Measurements from ENCODE around the gene TMEM130. TPM values are rescaled to one million over a fixed set of nuclear protein-coding genes. Genes with fewer than 3 reads are reported as not detected.
A peak's percentile ranks its signal among the peaks of the same experiment; 100 is the strongest.
"Not testable (repeated sequence)": the region's sequence is repeated elsewhere in the genome, so short reads cannot be mapped to it uniquely, and the experiment has no call there.

TMEM130 gene
- total RNA-seq, 1 donor from 2014 or later, result 4.9 TPM

- FAIRE-seq, result no peak
These were observed 8.8 kb upstream of the TMEM130 start, which contains the start of gene TRRAP for GRCh38 chr7:98878365-98879197. TRRAP (plus strand) TSS chr7:98878532; CDS start chr7:98881151, 2,619 bp downstream.

DNA sequence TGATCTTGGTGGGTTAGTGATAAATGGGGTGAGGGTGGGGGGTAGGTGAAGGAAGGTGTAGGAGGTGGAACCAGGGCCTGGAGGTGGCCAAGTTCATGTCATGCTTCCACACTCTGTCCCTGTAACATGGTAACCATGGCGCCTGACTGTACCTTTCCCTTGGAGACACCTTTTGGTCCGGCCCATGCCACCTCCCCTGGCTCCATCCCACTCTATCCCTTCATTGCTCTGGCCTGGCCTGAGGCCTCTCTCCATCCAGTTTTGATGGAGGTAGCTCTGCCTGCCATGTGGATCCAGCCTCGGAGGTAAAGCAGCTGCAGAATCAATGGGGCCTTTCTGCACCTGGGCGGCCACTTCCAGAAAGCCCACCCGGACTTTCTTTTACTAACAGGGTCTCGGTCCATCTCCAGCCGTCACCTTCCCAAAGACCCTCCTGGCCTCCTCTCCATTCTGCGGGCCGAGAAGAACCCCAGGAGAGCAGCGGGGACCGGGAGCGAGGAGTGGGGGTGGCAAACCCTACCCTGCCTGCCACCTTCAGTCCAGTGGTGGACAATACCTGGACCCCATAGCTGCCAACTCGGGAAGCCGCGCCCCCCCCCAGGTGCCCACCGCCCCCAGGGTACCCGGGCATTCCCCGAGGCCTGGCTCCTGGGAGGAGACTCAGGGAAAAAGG is 8.0 kb upstream of the TMEM130 start:
- FAIRE-seq (no peak), DNase-seq (ENCODE audit: low spot score in 2 of 2) (no peak)

More at GRCh38 chr7:98878365-98879197, 8.8 kb upstream of the TMEM130 start, which contains the start of gene TRRAP:
- DNase-seq (ENCODE audit: low spot score in 2 of 2), result peak; percentile 79 to 81

DNA sequence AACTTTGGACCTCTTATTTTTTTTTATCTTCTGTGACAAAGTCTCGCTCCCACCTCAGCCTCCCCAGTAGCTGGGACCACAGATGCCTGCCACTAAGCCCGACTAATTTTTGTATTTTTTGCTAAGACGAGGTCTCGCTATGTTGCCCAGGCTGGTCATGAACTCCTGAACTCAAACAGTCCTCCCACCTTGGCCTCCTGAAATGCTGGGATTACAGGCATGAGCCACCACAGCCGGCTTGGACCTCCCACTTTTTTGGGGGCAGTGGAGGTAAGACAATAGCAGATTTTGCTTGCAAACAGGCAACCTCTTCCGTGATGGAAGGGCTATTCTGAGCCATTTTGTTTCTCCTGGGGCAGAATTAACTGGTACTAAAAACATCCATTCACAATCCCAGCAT is 7.3 kb upstream of the TMEM130 start:
- DNase-seq (ENCODE audit: low spot score in 2 of 2), result no peak
- no peak for FAIRE-seq

DNA sequence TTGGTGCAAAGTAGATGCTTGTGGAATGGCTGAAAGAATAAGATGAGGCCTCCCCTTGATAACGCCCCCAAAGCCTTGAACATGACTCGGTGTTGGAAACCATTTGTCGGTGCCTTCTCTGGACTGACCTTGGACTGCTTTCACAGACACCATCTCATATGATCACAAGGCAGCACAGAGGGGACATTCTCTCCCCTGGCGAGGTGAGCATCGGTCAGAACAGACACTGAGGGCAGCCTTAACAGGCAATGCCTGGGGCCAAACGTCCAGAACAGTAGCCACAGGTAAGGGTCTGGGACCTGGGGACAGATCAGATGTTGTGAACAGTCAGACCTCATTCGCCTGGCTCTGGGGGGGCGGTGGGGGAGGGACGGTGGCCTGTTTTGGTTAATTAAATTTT is 5.7 kb upstream of the TMEM130 start:
- no peak for DNase-seq (ENCODE audit: low spot score in 2 of 2)
- FAIRE-seq, result no peak

- DNase-seq (ENCODE audit: low spot score in 2 of 2), result no peak
- FAIRE-seq, result no peak
These were observed 5.1 kb upstream of the TMEM130 start for GRCh38 chr7:98874942-98875341.

GRCh38 chr7:98873610-98874009 is 3.8 kb upstream of the TMEM130 start:
- DNase-seq (ENCODE audit: low spot score in 2 of 2), result not testable (repeated sequence)

DNA sequence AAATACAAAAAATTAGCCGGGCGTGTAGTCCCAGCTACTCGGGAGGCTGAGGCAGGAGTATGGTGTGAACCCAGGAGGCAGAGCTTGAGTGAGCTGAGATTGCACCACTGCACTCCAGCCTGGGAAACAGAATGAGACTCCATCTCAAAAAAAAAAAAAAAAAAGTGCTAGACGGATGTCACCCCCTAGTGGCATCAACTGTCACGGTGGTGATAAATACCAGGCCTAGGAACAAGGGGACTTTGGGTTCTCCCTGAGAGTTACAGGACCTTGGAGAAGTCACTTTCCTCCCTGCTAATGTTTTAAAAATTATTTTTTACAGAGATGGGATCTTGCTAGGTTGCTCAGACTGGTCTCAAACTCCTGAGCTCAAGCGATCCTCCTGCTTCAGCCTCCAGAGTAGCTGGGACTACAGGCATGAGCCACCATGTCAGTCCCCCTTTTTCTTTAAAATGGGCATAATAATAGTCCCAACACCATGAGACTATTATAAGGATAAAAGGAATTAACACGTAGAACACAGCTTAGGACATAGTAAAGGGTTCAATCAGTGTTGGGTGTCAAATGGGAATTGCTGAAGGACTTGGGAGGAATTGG is 2.6 kb upstream of the TMEM130 start:
- DNase-seq (ENCODE audit: low spot score in 2 of 2), result no peak
- FAIRE-seq, result no peak

More at GRCh38 chr7:98873610-98874009, 3.8 kb upstream of the TMEM130 start:
- FAIRE-seq, result not testable (repeated sequence)

GRCh38 chr7:98870807-98871491 is 1.1 kb upstream of the TMEM130 start:
- no peak for FAIRE-seq
- no peak for DNase-seq (ENCODE audit: low spot score in 2 of 2)

- FAIRE-seq (no peak), DNase-seq (ENCODE audit: low spot score in 2 of 2) (peak in 1 of 2 donors; percentile 75)
These were observed 372 bp upstream of the TMEM130 start for GRCh38 chr7:98870121-98870651.

DNA sequence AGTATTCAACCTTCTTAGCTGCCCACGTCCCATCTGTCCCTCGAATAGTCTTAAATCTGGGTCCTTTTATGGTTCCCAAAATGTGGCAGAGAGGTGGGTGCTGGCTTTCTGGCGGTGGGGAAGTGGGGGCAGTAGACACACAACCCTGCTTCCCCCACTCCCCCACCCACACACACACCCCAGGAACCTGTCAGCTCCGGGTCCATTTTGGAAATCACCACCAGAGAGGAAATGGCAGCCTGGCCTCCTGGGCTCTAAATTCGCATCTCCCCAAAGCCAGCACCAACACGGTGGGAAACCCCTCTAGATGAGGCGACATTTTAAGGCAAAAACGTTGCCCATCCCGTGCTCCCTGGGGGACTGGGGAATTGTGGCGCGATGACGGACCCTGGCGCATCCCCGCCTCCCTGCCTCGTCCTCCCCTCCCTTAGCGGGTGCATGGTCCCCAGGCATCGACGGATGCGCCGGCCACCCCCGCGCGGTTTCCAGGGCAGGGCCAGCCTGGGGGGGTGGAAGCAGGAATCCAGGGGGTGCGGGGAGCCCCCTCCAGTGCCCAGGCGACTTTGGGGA is 702 bp downstream of the TMEM130 start:
- FAIRE-seq (no peak), DNase-seq (ENCODE audit: low spot score in 2 of 2) (no peak)

GRCh38 chr7:98868450-98868849 is 1.4 kb downstream of the TMEM130 start:
- DNase-seq (ENCODE audit: low spot score in 2 of 2), result no peak
- no peak for FAIRE-seq

DNA sequence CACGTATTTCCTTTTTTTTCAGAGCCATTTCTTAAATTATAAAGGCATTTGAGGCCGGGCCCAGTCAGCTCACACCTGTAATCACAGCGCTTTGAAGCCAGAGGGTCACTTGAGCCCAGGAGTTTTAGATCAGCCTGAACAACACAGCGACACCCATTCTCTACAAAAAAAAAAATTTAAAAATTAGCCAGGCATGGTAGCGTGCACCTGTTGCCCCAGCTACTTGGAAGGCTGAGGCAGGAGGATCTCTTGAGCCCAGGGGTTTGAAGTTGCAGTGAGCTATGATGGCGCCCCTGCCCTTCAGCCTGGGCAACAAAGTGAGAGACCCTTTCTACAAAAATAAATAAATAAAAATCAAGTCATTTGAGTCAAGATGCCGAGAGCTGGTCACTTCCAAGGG is 3.0 kb downstream of the TMEM130 start:
- FAIRE-seq (no peak), DNase-seq (ENCODE audit: low spot score in 2 of 2) (no peak)

DNA sequence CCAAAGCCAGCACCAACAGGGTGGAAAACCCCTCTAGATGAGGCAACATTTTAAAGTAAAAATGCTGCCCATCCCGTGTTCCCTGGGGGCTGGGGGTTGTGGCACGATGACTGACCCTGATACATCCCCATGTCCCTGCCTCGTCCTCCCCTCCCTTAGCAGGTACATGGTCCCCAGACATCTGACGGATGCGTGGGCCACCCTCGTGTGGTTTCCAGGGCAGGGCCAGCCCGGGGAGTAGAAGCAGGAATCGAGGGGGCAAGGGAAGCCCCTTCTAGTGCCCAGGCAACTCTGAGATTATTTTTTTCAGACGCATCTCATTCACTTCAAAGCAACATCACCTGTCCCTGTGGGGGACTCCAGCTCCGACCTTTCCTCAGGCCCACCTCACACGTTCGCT is 3.5 kb downstream of the TMEM130 start:
- no peak for DNase-seq (ENCODE audit: low spot score in 2 of 2)
- FAIRE-seq, result no peak

- DNase-seq (ENCODE audit: low spot score in 2 of 2), result no peak
- no peak for FAIRE-seq
These were observed 4.9 kb downstream of the TMEM130 start for GRCh38 chr7:98864731-98865453.

DNA sequence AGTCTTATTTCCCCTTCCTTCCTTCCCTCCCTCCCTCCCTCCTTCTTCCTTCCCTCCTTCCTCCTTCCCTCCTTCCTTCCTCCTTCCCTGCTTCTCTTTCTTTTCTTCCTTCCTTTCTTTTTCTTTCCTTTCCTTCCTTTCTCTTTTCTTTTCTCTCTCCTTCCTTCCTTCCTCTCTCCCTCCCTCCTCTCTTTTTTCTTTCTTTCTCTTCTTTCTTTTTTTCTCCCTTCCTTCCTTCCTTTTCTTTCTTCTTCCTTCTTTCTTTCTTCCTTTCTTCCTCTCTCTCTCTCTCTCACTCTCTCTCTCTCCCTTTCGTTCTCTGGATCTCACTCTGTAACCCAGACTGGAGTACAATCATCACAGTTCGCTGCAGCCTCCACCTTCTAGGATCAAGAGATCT is 6.2 kb downstream of the TMEM130 start:
- FAIRE-seq (no peak), DNase-seq (ENCODE audit: low spot score in 2 of 2) (no peak)

GRCh38 chr7:98862716-98863420 is 6.9 kb downstream of the TMEM130 start:
- DNase-seq (ENCODE audit: low spot score in 2 of 2) (no peak), FAIRE-seq (no peak)

DNA sequence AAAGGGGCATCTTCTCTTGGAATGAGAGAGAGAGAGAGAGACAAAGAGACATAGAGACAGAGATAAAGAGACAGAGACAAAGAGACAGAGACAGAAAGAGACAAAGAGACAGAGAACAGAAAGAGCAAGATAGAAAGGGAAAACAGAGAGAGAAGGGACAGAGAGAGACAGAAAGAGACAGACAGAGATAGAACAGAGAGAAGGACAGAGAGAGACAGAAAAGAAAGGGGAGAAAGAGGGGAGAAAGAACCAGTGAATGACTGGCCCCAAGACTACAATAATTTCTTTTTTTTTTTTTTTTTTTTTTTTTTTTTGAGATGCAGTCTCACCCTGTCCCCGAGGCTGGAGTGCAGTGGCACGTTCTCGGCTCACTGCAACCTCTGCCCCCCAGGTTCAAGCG is 7.6 kb downstream of the TMEM130 start:
- FAIRE-seq (no peak), DNase-seq (ENCODE audit: low spot score in 2 of 2) (no peak)

DNA sequence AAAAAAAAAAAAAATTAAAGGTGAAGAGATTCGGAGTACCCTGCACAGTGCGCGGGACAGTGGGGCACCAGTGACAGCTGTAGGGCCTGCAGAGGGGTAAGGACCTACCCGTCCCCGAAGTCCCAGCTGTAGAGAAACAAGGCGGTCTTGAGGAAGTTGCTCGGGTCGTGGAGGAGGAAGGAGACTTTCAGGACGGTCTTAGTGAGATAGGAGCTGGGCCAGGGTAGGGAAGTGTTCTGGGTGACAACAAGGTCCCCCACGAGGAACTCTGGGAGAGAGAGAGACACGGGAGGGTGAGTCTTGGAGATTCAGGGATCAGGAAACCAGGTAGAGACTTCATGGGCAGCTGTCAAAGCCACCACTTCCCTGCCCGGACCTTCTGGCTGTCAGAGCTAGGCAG is 9.7 kb downstream of the TMEM130 start:
- no peak for DNase-seq (ENCODE audit: low spot score in 2 of 2)

More for the DNA sequence above, 9.7 kb downstream of the TMEM130 start:
- no peak for FAIRE-seq

Measured in frontal cortex (tissue), 4 donors.